GM18909 (cell line): ENCODE data around the gene RUNX2.
"Not testable (repeated sequence)": the region's sequence is repeated elsewhere in the genome, so short reads cannot be mapped to it uniquely, and the experiment has no call there.

Experiments
- ATAC-seq: cut with Tn5 transposase; IDR thresholded peaks from one replicate; pipeline ENCODE4 v1.9.1; 2021; ENCODE audit warnings: mild to moderate bottlenecking; ENCODE audit not compliant: unreplicated experiment, poor library complexity

Gene RUNX2

DNA sequence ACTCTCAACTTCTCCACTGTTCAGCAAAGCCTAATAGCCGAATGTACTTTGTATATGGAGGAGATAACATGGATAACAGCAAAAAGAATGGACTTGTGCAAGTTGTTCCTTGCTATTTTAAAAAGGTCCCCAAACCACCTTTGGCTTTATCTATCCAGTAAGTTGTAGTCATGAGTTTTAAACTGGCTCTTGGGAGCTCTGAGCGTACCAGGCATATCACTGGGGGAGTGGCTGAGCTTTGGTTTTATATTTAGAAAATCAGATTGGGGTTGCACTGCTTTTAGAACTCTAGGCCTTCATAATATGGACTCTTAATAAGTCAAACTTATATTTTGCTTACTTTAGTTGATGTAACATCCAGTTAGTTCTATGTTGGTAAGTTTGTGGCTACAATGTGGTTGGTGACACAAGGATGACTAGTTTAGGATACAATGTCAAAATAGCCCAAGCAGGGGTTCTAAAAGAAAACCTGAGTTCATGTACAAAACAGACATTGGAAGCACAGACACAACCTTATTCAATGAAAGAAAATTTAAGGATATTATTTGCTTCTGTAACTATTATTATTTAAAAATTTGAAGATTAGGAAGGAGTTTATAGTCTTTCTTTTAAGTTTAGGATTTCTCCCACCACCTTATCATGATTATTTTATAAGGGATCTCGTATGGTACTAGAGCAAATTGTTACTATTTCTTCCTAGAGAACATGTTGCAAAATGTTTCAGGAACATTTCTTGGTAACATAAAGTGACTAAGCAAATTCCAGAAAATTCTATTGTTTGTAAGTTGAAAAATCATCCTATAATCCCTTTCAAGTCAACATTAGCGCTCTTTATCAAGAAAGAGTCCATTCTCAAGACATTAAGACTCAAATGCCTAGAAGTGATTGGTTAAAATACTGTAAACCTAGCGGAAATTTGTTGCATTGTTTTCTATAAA is 215.4 kb downstream of the RUNX2 start:
- no peak for ATAC-seq

DNA sequence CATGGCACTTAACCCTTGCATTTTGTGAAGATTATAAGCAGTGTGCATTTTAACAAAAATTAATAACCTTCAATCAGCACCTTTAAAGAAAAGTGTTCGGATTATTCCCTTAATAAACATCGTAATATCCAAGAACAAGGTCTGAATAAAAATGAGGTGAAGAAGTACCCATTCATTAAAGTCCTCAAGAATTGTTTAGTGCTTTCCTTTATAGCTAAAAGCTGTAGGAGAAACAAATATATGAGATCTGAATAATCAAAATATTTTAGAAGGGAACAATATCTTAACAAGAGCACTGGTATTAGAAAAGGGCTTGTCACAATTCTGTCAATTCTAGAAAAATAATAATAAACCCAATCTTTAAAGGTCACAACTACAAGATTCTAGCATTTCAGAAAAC is 217.3 kb downstream of the RUNX2 start:
- no peak for ATAC-seq

DNA sequence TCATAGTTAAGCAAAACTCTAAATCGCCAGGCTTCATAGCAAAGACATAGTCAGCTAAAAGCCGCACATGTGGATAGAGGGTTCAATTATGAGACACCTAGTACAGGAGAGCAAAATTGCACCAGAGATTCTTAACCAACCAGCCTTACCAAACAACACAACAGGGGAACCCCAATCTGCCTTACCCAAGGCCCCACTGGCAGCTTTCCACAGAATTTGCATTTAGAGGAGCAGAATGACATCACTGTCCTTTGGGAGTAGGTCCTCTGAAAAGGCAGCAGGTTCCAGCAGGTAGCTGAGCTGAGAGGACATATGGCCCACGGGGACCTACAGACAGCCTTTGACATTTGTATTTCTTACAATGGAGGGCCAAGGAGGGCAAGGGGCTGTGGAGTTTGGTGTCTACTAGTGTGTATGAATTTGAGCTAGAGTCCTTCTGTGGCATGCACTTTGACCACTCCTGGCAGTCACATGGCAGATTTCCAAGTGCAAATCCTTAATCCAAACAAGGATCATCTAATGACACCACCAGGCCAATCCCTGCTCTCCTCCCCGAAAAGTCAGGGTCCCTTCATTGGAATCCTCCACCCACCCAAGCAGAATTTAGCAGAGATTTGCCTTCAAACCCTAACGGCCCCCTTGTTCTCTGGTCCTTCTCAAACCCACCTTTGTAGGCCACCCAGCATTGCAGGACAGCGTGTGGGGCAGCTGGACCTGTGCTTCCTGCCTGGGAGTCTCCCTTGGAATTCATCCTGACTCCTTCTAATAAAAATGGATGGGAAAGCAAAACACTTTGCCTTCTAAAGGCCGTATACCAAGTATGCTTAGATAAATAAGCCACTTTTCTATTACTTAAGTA is 220.8 kb downstream of the RUNX2 start:
- ATAC-seq = peak; percentile 97

GRCh38 chr6:45552536-45552935 is 224.4 kb downstream of the RUNX2 start:
- no peak for ATAC-seq

DNA sequence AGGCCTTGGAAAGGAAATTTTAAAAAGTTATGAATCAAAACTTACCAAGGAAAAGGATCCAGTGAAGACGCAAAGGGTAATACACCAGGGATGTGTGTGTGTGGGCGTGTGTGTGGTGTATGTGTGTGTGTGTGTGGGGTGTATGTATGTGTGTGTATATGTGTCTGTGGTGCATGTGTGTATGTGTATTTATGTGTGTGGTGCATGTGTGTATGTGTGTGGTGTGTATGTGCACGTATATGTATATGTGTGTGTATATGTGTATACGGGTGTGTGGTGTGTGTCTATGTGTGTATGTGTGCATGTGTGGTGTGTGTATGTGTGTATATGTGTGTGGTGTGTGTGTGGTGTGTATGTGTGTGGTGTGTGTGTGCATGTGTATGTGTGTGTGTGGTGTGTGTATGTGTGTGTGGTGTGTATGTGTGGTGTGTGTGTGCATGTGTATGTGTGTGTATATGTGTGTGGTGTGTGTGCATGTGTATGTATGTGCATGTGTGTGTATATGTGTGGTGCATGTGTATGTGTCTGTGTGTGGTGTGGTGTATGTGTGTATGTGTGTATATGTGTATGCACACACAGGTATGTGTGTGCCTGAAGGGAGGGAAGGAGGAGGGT is 225.7 kb downstream of the RUNX2 start:
- ATAC-seq = no peak

- ATAC-seq = no peak
These were observed 226.5 kb downstream of the RUNX2 start for GRCh38 chr6:45554591-45554990.

- ATAC-seq = no peak
These were observed 228.0 kb downstream of the RUNX2 start for GRCh38 chr6:45555981-45556771.

DNA sequence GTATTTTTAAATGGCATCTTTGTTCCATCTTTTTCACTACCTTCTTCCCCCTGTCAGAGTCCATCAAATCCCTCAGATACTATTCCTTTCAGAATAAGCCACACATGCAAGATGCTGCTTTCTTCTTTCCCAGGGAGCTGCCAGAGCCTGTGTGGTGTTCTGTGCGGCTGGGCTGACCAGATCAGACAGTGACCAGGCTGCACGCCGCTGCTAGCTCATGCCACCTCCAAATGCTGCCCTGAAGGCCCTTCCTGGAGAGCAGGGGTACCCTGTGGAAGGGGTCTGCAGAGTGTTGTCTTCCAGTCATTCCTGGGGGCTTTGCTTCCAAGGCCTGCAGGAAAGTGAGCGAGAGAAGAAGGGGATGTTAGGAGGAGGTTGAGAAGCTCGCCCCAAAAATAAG is 228.7 kb downstream of the RUNX2 start:
- ATAC-seq = no peak

DNA sequence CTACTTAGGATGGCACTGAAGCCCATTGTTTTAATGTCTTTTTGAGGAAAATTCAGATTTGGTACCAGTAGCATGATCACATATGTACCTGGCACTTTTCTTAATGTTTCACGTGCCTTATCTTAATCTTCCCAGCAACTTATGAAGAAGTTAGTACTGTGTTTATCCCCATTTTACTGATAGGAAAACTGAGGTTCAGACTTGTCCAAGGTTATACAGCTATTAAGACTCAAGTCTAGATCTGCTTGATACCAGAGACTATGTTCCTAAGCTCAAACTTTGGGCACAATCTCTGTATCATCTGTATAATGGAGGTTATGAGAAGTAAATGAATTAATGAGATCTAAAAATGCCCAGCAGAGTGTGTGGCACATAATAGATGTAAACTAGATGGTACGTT is 229.3 kb downstream of the RUNX2 start:
- ATAC-seq = no peak

DNA sequence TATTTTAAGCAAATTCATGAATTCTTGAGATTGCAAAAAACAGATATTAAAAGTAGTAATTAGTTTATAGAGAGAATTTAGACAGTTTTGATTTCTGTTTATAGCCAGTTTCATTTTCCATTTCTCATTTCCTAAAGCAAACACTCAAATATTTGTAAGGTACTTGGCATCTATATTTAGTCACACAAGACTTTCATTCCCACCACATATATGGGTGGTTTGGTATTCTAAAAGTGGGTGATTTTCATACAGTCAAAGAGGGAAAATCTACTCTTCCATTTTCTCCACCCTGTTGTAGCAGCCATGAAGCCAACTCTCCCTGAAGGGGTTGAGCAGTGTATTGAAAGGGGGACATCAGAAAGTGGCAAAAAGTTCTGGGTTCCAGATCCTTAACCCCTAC is 230.7 kb downstream of the RUNX2 start:
- ATAC-seq = no peak

DNA sequence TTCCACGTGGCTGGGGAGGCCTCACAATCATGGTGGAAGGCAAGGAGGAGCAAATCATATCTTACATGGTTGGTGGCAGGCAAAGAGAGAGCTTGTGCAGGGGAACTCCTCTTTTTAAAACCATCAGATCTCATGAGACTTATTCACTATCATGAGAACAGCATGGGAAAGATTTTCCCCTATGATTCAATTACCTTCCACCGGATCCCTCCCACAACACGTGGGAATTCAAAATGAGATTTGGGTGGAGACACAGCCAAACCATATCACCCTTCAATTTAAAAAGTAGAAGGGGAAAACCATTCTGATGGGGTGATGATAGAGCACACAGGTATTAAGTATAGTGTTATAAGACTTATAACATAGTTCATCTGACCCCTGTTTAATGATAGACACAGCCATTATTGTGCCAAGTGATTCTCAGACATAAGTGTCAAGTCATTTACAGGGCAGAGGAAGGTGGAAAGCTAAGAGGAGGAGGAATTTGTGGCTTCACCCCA is 232.2 kb downstream of the RUNX2 start:
- ATAC-seq = not testable (repeated sequence)

DNA sequence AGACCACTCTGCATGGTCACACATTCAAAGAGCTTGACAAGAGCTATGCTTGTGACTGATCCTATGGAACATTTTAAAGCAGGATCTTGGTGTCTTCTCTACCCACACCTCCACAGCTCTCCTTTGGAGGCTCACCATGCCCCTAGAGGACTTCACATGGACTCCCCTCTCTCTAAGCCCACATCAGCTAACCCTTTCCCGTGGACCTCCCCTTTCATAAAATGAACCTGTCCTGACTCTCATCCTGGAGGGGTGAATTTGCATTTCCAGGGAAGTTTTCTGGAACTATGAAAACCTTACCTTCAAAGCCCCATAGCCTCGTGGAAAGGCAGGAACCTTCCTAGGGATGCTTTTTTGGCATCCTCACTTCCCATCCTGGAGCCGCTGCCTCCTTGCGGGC is 234.0 kb downstream of the RUNX2 start:
- ATAC-seq = no peak

GRCh38 chr6:45563041-45563440 is 234.9 kb downstream of the RUNX2 start:
- ATAC-seq = no peak

DNA sequence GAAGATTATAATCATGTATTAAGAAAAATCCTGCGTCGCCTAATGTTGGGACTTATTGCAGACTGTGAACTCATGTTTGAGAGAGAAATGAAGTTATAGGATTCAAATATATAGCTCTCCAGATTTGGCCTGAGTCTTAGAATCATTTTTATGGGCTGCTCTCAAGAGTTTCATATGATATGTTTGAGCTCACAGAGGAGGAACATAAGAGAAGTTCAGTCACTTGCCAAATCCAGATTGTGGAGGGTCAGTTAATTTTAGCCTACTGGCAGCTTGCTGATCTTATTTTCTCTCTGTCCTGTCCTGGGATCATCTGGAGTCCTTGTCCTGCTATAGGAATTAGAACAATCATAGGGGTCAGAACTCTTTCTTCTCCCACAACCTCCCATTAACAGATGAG is 235.7 kb downstream of the RUNX2 start:
- ATAC-seq = no peak

- no peak for ATAC-seq
These were observed 238.8 kb downstream of the RUNX2 start for GRCh38 chr6:45566882-45567281.

GRCh38 chr6:45567879-45568278 is 239.7 kb downstream of the RUNX2 start:
- ATAC-seq = no peak

DNA sequence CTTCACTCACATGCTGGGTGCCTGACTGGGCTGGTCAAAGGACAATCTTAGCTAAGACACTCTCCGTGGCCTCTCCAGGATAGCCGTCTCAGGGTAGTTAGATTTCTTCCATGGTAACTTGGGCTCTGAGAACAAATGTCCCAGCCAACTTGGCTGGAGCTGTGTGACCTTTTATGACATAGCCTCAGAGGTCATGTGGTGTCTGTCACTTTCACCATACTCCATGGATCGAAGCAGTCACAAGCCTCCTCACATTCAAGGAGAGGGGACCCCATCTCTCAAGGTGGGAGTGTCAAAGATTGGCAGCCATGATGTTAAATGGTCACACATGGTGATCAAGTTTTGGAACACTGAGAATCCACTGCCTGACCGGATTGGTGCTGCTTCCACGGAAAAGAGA is 240.5 kb downstream of the RUNX2 start:
- no peak for ATAC-seq

GRCh38 chr6:45569210-45569945 is 241.2 kb downstream of the RUNX2 start:
- ATAC-seq = no peak

DNA sequence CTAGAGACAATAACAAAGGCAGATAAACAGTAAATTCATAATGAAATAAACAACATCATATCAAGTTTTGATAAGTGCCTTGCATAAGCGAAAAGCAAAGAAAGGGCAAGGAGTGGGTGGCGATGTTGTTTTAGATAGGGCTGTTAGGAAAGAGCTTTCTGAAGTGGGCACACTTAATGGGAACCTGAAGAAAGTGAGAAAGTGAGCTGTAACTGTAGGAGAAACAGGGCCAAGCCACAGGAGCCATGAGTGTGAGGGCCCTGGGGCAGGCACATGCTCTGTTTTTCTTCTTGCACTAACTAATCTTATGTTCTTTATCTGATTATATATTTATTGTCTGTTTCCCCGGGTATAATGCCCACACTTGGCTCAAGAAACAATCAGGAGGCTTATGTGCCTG is 243.0 kb downstream of the RUNX2 start:
- no peak for ATAC-seq
